ENCODE results near the gene ARMC8.
"Not testable (repeated sequence)": the region's sequence is repeated elsewhere in the genome, so short reads cannot be mapped to it uniquely, and the experiment has no call there.

ARMC8 gene

DNA sequence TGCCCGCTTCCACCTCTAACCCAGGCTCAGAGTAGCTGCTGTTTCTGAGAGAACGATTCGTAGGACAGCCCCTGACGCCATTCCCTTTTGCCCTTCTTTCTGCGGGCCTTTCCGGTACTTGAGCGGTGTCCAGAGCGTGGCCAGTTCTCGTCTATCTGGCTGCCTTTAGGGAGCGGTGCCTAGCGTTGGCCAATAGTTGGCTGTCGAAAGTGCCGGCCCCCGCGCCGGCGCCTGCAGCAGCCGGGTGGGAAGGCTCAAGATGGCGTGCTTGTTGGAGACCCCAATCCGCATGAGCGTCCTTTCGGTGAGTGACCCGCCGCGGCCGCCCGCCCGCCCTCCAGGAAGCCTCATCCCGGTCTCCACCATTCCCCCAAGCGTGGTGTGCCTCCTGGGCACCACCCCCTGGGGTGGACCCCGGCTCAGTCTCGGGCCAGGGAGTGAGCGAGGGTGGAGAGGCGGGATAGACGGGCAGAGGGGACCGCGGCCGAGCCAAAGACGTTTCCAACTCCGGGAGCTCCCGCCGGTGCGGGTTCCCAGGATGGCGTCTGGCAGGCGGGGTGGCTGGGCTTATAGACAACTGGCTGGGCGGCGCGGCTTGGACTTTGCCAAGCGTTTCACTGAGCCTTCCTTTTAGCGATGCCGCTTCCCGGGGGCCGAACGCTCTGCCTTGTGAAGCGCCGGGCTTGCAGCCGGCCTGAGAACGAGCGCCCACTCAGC, at the start of gene ARMC8:
TSS of gene ARMC8 (plus strand) at position 6 of the 717 bp plus-strand sequence. CDS start at position 260, 254 bp downstream.
- DNase-seq, result peak in 1 of 2 donors; percentile 31

DNA sequence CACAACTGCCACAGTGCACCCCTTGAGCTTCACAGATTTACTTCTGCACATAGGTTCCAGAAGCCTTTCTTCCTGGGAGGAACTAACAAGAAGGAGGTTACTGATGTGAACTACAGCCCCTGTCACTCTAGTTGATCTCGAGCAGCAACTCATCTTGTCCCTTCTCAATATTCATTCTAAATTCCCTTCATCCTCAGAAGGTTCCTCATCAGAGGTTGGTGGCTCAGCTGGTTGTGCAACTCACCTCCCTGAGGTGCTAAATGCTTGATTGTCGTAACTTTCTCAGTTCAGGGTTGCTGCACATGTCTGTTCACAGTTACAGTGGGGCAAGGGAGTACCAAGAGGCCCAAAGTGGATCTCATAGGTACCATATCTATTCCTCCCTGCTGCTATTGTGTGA, 49.2 kb upstream of the ARMC8 start:
- no peak for DNase-seq

DNA sequence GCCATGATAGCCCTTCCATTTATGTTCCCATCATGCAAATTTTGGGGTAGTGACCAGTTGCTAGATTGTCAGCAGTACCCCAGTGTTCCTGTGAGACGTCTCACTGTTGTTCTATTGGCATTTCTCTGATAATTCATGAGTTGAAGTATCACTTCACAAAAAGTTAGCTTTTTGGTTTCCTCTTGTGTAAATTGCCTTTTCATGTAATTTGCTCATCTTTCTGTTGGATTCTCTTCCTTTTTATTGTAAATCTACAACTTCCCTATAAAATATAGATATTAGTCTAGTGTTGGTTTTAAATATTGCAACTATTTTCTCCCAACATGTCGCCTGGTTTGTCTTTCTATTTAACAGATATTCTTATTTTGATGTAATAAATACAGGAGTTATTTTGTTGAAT, 47.4 kb upstream of the ARMC8 start:
- no peak for DNase-seq

DNA sequence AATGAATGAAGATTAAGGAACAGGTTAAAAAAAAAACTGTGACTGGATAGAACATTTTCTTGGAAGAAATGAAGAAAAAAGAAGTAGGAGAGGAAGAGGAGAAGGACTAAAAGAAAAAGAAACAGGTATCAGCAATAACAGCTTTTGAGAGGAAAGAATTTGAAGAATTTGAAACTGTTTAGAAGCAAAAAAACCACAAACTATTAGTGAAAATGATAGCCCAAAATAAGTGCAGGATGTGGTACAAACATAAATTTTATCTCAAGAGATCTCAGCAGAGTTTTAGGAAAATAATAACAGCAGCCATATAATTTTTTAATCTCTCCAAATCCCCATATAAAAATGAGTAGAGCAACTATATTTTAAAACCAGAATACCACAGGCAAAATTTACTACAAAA, 46.2 kb upstream of the ARMC8 start:
- no peak for DNase-seq

DNA sequence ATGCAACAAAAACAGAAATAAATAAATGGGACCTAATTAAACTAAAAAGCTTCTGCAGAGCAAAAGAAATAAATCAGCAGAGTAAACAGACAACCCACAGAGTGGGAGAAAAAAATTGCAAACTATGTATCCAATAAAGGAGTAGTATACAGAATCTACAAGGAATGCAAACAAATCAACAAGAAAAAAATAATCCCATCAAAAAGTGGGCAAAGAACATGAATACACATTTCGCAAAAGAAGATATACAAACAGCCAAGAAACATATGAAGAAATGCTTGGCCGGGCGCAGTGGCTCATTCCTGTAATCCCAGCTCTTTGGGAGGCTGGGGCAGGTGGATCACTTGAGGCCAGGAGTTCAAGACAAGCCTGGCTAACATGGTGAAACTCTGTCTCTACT, 44.9 kb upstream of the ARMC8 start:
- DNase-seq, result not testable (repeated sequence)

DNA sequence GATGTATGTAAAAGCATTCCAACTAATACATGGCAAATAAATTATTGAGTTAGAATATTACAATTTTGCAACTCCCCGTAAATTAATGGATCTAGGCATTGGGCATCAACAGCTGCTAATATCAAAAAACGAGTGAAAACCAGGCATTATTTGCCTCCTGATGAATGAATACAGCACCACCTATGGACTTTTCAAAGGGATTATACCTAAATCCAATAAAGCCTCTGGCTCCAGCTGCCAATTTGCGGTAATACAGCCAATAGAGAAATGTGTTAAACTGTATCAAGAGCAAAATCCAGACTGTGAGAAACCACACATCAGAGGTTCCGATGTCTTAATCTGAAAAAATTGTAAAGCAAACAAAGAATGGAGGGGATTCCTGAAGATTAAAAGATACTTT, 38.6 kb upstream of the ARMC8 start:
- DNase-seq, result no peak

DNA sequence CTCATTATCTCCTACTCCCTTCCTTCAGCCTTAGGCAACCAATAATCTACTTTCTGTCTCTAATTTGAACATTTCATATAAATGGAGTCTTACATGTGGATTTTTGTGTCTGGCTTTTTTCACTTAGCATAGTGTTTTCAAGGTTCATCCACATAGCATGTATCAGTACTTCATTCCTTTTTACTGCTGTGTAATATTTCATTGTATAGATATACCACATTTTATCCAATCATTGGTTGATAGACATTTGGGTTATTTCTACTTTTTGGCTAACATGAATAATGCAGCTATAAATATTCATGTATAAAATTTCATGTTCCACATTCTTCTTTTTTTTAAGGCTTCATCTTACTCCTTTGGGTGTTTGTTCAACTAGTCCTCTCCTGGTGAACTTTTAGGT, 32.6 kb upstream of the ARMC8 start:
- DNase-seq, result no peak

- DNase-seq, result no peak
These were observed 29.4 kb upstream of the ARMC8 start for GRCh38 chr3:138157743-138158142.

DNA sequence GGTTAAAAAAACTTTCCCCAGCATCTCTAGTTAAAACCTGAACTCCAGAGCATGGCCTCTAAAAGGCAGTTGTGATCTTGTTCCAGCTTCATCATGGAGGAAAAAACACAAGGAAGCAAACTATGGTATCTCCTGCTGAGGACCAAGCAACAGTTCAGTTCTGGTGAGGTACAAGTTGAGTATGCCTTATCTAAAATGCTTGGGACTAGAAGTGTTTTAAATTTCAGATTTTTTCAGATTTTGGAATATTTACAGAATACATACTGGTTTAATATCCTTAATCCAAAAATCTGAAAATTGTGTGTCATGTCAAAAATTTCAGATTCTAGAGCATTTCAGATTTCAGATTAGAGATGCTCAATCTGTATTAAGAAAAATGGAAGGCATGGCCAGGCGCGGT, 22.0 kb upstream of the ARMC8 start:
- DNase-seq, result no peak

DNA sequence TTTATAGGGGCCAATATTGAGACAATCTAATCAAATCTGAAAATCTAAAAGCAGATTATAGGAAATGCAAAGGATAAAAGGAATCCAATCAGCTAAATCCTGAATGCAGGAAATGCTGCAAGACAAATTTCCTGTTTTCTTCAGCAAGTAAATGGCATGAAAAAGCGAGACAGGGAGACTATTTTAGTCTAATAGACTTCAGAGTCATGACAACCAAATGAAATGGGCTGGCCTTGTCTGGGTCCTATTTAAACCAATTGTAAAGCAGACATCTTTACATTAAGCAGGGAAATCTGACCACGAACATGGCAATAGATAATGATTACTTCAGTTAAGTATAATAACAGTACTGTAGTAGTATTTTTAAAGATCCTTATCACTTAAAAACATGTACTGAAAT, 14.5 kb upstream of the ARMC8 start:
- DNase-seq, result no peak

- DNase-seq, result no peak
These were observed 13.2 kb upstream of the ARMC8 start for GRCh38 chr3:138173769-138174420.

GRCh38 chr3:138174421-138175131, 12.5 kb upstream of the ARMC8 start, which contains the start of gene DBR1:
Gene DBR1, minus strand, starts transcription at chr3:138174921. Its CDS starts 126 bp downstream, at chr3:138174795.
- peak; percentile 66 to 71 for DNase-seq

GRCh38 chr3:138180375-138181029, 6.6 kb upstream of the ARMC8 start:
- DNase-seq, result no peak

DNA sequence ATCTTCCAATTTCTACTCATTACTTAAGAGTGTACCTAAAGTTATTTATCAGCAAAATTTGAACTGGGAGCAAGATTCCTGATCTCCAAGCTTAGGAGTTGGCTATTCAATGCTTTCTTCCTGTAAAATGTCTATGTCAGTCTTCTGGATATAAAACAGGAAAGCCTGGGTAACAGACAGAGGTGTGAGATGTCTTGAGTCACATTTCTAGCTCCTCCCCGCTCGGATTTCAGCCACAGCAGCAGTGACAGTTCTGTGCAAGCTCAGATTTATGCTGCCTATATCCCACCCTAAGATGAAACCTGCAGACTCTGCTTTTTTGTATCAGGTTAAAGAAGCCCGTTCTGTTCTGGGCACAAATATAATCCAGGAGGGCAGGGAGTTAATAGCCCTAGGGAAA, 2.1 kb upstream of the ARMC8 start:
- DNase-seq, result no peak

GRCh38 chr3:138186221-138186620, 880 bp upstream of the ARMC8 start:
- no peak for DNase-seq

GRCh38 chr3:138186803-138187295, 252 bp upstream of the ARMC8 start:
- DNase-seq, result peak; percentile 82 to 85

DNA sequence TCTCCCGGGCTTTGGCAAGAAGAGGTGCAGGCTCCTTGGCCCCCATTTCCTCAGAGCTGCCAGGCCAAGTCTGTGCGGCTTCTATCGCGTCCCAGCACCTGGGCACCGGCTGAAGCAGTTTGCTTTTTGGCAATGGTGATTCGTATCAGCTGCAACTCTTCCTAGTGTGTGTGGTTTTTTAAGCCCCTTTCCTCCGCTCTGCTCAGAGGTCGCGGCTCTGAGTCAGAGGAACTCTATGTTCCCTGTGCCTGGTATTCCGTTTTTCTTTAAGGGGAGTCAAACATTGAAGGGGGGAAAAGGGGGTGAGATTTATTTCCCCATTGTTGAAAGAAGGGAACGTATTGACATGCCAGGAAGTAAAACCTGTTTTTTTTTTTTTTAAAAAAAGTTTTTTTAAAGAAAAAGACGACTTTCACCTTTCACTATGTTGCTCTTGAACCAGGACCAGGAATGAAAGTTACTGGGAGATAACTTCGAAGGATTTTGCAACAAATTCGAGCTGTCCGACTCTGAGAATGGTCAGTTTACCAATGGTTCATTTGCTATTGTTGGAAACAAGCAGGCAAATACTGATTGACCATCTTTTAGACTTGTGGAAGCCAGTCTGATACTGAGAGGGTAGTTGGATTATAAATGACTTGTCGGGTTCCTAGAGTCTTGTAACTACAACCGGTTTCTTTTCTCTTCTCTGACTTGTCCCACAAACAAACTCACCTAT, 1.1 kb downstream of the ARMC8 start:
- DNase-seq, result no peak

GRCh38 chr3:138195481-138195880, 8.4 kb downstream of the ARMC8 start:
- no peak for DNase-seq

DNA sequence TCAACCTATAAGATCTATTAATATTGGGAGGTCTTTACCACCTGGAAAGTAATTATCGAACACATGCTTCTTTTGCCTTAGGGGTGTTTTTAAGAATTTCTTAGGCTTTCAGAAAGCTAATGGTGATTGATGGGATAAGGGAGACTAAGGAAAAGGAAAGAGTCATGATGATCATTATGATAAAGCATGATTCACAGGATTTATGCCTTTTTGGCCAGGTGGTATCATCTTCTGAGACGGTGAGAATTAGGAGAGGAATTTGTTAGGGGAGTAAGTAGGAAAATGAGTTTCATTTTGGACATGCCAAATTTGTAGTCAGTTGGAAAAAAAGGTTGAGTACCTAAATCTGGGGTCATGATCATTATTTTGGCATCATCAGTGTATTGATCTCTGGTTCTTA, 8.9 kb downstream of the ARMC8 start:
- DNase-seq, result no peak

DNA sequence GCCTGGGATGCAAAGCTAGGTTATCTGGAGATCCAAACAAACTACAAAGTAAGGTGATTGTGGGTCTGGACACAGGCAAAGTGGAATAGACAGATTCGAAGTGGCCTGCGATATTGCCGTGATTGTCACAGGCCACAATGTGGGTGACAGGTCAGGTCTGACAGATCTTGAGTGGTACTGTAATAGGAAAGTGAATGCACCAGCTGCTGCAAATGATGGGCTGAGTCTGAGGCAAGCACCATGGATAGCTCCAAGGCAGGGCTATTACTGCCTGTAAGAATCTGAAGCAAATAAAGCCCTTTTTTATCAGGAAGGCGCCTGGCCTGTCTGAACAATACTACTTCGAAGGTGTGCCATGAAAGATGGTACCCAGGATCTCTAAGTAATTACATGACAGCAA, 10.0 kb downstream of the ARMC8 start:
- no peak for DNase-seq

GRCh38 chr3:138197524-138197923, 10.4 kb downstream of the ARMC8 start:
- no peak for DNase-seq

- no peak for DNase-seq
These were observed 12.8 kb downstream of the ARMC8 start for GRCh38 chr3:138199851-138200250.

- no peak for DNase-seq
These were observed 13.3 kb downstream of the ARMC8 start for GRCh38 chr3:138200424-138200823.
